OCI-LY1 (cell line): ENCODE measurements around the gene NRSN1.

Experiments used
- CTCF ChIP-seq: fragments of 200-600 bp; sonication (generic), shearing (Covaris generic); IDR thresholded peaks from 2 replicates; pipeline ENCODE4 v1.5.1; 2017; ENCODE audit warnings: mild to moderate bottlenecking, antibody characterized with exemption, low read length, moderate library complexity, mixed read lengths
- EZH2 ChIP-seq: fragments of 200-600 bp; sonication (generic), shearing (Covaris generic); IDR thresholded peaks from 2 replicates; pipeline ENCODE4 v1.8.0; 2017; ENCODE audit warnings: borderline replicate concordance, mixed run types, mild to moderate bottlenecking, antibody characterized with exemption, low read length, moderate library complexity, mixed read lengths

DNA sequence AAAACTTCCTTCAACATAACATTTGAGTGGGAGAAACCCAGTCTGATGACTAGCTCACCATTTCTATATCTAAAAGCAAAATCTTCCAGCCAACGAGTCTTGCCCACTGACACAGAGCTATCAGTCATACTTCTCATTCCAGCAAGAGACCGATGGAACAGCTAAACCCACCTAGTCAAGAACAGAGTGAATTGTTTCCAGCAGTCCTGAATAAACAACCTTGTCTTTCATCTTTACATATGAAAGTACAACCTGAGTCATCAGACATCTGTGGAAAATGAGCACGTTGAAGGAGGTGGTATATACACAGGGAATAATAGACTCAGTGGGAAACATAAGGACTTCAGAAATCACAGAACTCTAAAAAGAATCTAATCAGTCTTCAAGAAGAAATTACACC is 23.8 kb downstream of the NRSN1 start:
- TF ChIP-seq CTCF, result no peak
- no peak for TF ChIP-seq EZH2
